Heart left ventricle (tissue), 13 donors: ENCODE data around the gene ACSF2.

Source experiments
- POLR2A ChIP-seq, 2 donors: fragments of 450-650 bp; IDR thresholded peaks; one replicate each; pipeline ENCODE4 v1.6.1; 2017; ENCODE audit warnings: antibody characterized with exemption in 2 of 2, mild to moderate bottlenecking in 2 of 2, moderate library complexity in 2 of 2
- TF ChIP-seq, protein P1 (sequence below), 12 donors: fragments of 200-600 bp; sonication (generic) in 4 of 12; IDR thresholded peaks; one replicate each; pipeline versions ENCODE4 v1.5.0 to v1.8.0; 2018 to 2022; ENCODE audit warnings: antibody characterized with exemption in 12 of 12, mild to moderate bottlenecking in 5 of 12
- donor health status: ischemic (EF 13 %, LVEDD 7.1; RV severe dilation, severe dysfunction).
- donor health status: DM: no; HTN: yes; CAD: no.
- donor health status: DM: no; HTN: no; CAD: no.
- donor health status: ischemic (EF 25% LVEDD 6.9; RV normal size, moderate dysfunction).
- donor health status: ischemic (EF 25% LVEDD 5.7; RV mildly dilated, moderate dysfunction).
- donor health status: ischemic (EF 35%, LVEDD 5.7; RV mildly dilated, moderate dysfunction).
- donor health status: nonischemic (EF 11% LVEDD 7.7; RV severe dilation, severe dysfunction).
- donor health status: DM: yes; HTN: yes; CAD: no.
- donor health status: PGD.
- donor health status: ischemic (EF 29% LVEDD 5.4; RV normal size, mild dysfunction).
- donor health status: nonischemic (EF 23%, LVEDD 6.1; RV moderate dilation, normal function).

DNA sequence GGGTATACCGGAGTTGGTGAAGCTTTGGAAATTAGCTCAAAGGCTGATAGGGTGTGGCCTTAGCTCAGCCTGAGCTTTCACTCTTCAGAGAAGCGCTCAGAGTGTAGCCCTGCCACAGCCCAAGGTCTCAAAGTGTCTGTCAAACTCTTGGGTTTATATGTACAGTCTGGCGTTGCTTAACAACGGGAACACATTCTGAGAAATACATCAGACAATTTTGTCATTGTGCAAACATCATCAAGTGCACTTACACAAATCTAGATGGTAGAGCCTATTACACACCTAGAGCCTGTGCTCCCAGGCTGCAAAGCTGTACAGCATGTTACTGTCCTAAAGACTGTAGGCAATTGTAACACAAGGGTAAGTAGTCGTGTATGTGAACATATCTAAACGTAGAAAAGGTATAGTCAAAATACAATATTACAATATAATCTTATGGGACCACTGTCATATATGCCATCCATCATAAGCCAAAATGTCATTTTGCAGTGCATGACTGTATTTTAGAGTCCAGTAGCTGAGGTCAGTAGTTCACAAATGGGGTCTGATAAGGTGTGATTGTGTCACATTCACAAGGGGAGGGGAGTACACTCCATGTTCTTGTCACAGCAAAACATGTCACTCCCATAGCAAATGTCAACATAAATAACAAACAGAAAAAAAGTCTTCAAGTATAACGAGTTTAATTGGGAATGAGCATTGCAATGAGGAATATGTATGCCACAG is 22.0 kb downstream of the ACSF2 start:
- TF ChIP-seq, protein P1, sequence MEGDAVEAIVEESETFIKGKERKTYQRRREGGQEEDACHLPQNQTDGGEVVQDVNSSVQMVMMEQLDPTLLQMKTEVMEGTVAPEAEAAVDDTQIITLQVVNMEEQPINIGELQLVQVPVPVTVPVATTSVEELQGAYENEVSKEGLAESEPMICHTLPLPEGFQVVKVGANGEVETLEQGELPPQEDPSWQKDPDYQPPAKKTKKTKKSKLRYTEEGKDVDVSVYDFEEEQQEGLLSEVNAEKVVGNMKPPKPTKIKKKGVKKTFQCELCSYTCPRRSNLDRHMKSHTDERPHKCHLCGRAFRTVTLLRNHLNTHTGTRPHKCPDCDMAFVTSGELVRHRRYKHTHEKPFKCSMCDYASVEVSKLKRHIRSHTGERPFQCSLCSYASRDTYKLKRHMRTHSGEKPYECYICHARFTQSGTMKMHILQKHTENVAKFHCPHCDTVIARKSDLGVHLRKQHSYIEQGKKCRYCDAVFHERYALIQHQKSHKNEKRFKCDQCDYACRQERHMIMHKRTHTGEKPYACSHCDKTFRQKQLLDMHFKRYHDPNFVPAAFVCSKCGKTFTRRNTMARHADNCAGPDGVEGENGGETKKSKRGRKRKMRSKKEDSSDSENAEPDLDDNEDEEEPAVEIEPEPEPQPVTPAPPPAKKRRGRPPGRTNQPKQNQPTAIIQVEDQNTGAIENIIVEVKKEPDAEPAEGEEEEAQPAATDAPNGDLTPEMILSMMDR (IDR thresholded peaks at IDR 0.05): no peak
- TF ChIP-seq POLR2A (IDR thresholded peaks at IDR 0.05): no peak
